GM23338 (cell line): ENCODE data around the gene TBL3. TPM values are rescaled to one million over a fixed set of nuclear protein-coding genes. Genes with fewer than 3 reads are reported as not detected.

Experiments used
- ATAC-seq: fragments of 200-7000 bp; cut with Tn5 transposase; 3 replicates; pipeline ENCODE4 v1.9.1; 2020
- DNase-seq: peaks from one replicate; pipeline ENCODE4 v3.0.0-alpha.2; 2015; ENCODE audit warnings: low spot score
- H2AFZ ChIP-seq: fragments of 200-600 bp; sonication (generic); 2 replicates; pipeline ENCODE4 v1.8.0; 2016; ENCODE audit warnings: antibody characterized with exemption, mild to moderate bottlenecking, moderate library complexity
- H3F3A ChIP-seq: fragments of 200-600 bp; sonication (generic); replicated peaks from 2 replicates; pipeline ENCODE4 v1.8.0; 2017; ENCODE audit warnings: antibody characterized with exemption, mixed run types, low read depth
- H3K27ac ChIP-seq: fragments of 200-600 bp; sonication (generic); 2 replicates; pipeline ENCODE4 v1.6.1; 2016; ENCODE audit warnings: low read depth
- H3K27me3 ChIP-seq: fragments of 200-600 bp; sonication (generic); 2 replicates; pipeline ENCODE4 v1.8.0; 2016; ENCODE audit warnings: mild to moderate bottlenecking, mixed run types, moderate library complexity; ENCODE audit not compliant: insufficient read depth
- H3K36me3 ChIP-seq: fragments of 200-600 bp; sonication (generic); 2 replicates; pipeline ENCODE4 v1.8.0; 2016; ENCODE audit warnings: mild to moderate bottlenecking; ENCODE audit not compliant: insufficient read depth
- H3K4me1 ChIP-seq: fragments of 200-600 bp; sonication (generic); 2 replicates; pipeline ENCODE4 v1.8.0; 2016; ENCODE audit warnings: mild to moderate bottlenecking, moderate library complexity; ENCODE audit not compliant: insufficient read depth
- H3K4me2 ChIP-seq: fragments of 200-600 bp; sonication (generic); 2 replicates; pipeline ENCODE4 v1.7.1; 2017; ENCODE audit warnings: mixed run types
- H3K4me3 ChIP-seq: fragments of 200-600 bp; sonication (generic); 2 replicates; pipeline ENCODE4 v1.6.1; 2016; ENCODE audit warnings: mixed run types
- H3K79me2 ChIP-seq: fragments of 200-600 bp; sonication (generic); replicated peaks from 2 replicates; pipeline ENCODE4 v1.8.0; 2017; ENCODE audit warnings: mild to moderate bottlenecking; ENCODE audit not compliant: insufficient read depth
- H3K9me2 ChIP-seq: fragments of 200-600 bp; sonication (generic); 2 replicates; pipeline ENCODE4 v1.8.0; 2017; ENCODE audit not compliant: insufficient read depth
- H4K20me1 ChIP-seq: fragments of 200-600 bp; sonication (generic); replicated peaks from 2 replicates; pipeline ENCODE4 v1.8.0; 2017; ENCODE audit warnings: mild to moderate bottlenecking; ENCODE audit not compliant: insufficient read depth
- H3K27ac Mint-ChIP-seq: 2 replicates; pipeline ENCODE4 v1.8.0; 2020; ENCODE audit warnings: inconsistent platforms, mild to moderate bottlenecking, moderate library complexity, mixed read lengths
- H3K27me3 Mint-ChIP-seq: 3 replicates; pipeline ENCODE4 v1.8.0; 2022; ENCODE audit warnings: low read depth, mild to moderate bottlenecking, moderate library complexity, mixed read lengths, inconsistent platforms; ENCODE audit not compliant: insufficient read depth, poor library complexity
- H3K36me3 Mint-ChIP-seq: 3 replicates; pipeline ENCODE4 v1.8.0; 2021; ENCODE audit warnings: low read depth, mild to moderate bottlenecking, inconsistent platforms, moderate library complexity, mixed read lengths
- H3K4me1 Mint-ChIP-seq: 3 replicates; pipeline ENCODE4 v1.8.0; 2020; ENCODE audit warnings: mild to moderate bottlenecking, inconsistent platforms, mixed read lengths
- H3K4me3 Mint-ChIP-seq: 3 replicates; pipeline ENCODE4 v1.8.0; 2021; ENCODE audit warnings: moderate library complexity, mild to moderate bottlenecking, inconsistent platforms, mixed read lengths
- H3K9me3 Mint-ChIP-seq: 3 replicates; pipeline ENCODE4 v1.8.0; 2020; ENCODE audit warnings: moderate library complexity, mild to moderate bottlenecking, inconsistent platforms, mixed read lengths
- NANOG ChIP-seq: IDR thresholded peaks from 2 replicates; pipeline ENCODE4 v1.6.1; 2016; ENCODE audit warnings: antibody characterized with exemption, borderline replicate concordance
- POLR2AphosphoS5 ChIP-seq: IDR thresholded peaks from 2 replicates; pipeline ENCODE4 v1.6.1; 2016; ENCODE audit warnings: antibody characterized with exemption, low read depth
- polyA plus RNA-seq: library from polyadenylated mRNA; unstranded; fragments of >200 nt; fragmentation: Nextera tagmentation; extraction: Ambion mirVana; gene quantifications from 2 replicates; pipeline ENCODE4 v1.2.1, GENCODE V29; 2016
- total RNA-seq: library from RNA; depleted of rRNA; stranded (reverse); fragments of >200 nt; shearing (Covaris generic); gene quantifications from 2 replicates; pipeline ENCODE4 v1.2.3, GENCODE V29; 2014
- TF ChIP-seq, protein P1 (sequence below), 2 experiments: fragments of 200-600 bp in 1 of 2; sonication (generic) in 1 of 2; conservative IDR thresholded peaks; 2 replicates each; pipeline versions ENCODE4 v1.5.1 to v1.6.1; 2016 to 2017; ENCODE audit warnings: antibody characterized with exemption in 2 of 2, low read depth in 2 of 2, mild to moderate bottlenecking in 2 of 2, moderate library complexity in 1 of 2
- TF ChIP-seq, protein P2 (sequence below): IDR thresholded peaks from 2 replicates; pipeline ENCODE4 v1.6.1; 2016; ENCODE audit warnings: antibody characterized with exemption
- TF ChIP-seq, protein P3 (sequence below): IDR thresholded peaks from one replicate; pipeline ENCODE4 v1.6.1; 2018; ENCODE audit warnings: antibody characterized with exemption; ENCODE audit not compliant: unreplicated experiment

Gene TBL3
- total and polyA plus RNA-seq, 2 experiments from 2014 or later: 67.0 to 157 TPM

DNA sequence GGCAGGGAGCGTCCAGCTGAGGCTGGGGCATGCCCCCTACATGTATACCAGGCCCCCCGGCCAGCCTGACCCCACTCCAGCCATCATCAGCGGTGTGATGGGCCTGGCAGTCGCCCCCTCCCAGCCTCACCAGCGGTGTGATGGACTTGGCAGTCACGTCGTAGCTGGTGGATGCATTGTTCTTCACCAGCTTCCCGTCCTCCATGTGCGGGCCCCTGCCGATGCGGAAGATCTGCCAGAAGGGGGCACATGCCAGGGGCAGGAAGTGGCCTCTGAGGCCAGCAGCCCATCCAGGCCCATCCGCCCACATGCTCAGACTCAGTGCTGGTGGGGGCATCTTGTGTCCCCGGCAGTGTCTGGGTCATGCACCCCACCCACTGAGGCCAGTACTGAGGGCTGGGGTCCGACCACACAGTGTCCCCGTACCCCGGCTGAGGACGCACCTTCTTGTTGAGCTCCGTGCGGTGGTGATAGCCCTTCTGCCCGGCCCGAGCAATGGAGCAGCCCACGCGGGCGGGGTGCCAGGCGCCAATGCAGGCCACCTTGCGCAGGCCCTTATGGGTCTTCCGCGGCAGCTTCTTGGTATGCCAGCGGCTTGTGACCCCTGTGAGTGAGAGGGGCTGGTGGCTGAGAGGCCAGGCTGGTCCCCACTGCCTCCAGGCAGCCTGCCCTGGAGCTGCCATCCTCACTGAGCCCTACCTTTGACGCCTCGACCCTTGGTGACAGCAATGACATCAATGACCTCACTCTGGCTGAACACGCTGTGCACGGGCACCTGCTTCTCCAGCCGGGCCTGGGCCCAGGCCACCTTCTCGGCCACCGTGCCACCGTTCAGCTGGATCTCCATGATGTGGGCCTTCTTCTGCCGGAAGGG is 25.1 kb upstream of the TBL3 start:
- Histone ChIP-seq H3F3A (0 out of 2 replicates have a peak, but pooled peaks cover 4% of the 10 kb centered on the region), H3K36me3 (no peaks in the 10 kb centered on the region), H4K20me1 (no peaks in the 10 kb centered on the region; the same call in 1 of the 2 replicates), H3K9me2 (no peaks in the 10 kb centered on the region), H3K79me2 (no peaks in the 10 kb centered on the region), H2AFZ (no peak overlapping the region), H3K4me2 (no peak overlapping the region), H3K4me1 (peaks cover 13% of the 10 kb centered on the region; the same call in 1 of the 2 replicates), H3K4me3 (no peak overlapping the region), H3K27ac (no peak overlapping the region), H3K27me3 (no peaks in the 10 kb centered on the region)
- Mint-ChIP-seq H3K4me3 (no peak overlapping the region), H3K4me1 (peaks cover 14% of the 10 kb centered on the region), H3K36me3 (no peaks in the 10 kb centered on the region; the same call in 2 of the 3 replicates), H3K9me3 (no peaks in the 10 kb centered on the region), H3K27me3 (peaks cover 12% of the 10 kb centered on the region), H3K27ac (no peak overlapping the region)
- peak; percentile 49 for DNase-seq
- no peak; the same call in 2 of the 3 replicates for ATAC-seq
- TF ChIP-seq NANOG: no peak
- TF ChIP-seq, protein P1, sequence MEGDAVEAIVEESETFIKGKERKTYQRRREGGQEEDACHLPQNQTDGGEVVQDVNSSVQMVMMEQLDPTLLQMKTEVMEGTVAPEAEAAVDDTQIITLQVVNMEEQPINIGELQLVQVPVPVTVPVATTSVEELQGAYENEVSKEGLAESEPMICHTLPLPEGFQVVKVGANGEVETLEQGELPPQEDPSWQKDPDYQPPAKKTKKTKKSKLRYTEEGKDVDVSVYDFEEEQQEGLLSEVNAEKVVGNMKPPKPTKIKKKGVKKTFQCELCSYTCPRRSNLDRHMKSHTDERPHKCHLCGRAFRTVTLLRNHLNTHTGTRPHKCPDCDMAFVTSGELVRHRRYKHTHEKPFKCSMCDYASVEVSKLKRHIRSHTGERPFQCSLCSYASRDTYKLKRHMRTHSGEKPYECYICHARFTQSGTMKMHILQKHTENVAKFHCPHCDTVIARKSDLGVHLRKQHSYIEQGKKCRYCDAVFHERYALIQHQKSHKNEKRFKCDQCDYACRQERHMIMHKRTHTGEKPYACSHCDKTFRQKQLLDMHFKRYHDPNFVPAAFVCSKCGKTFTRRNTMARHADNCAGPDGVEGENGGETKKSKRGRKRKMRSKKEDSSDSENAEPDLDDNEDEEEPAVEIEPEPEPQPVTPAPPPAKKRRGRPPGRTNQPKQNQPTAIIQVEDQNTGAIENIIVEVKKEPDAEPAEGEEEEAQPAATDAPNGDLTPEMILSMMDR (conservative IDR thresholded peaks at IDR 0.05; ENCODE audit: low read depth in 2 of 2): peak; percentile 18 to 46; a peak in 2 of 4 replicates

DNA sequence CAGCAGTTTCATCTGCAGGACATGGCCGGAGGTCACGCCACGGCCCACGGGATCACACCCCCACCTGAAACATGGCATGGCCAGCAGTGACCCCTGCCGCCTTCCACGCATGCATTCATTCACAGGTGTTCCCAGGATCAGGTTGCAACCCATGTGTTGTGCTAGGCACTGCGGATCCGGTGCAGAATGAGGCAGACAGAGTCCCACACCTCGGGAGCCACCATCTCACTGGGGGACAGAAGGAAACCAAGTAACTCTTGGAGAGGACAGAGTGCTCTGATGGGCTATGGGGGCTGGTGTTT is 24.5 kb upstream of the TBL3 start:
- Histone ChIP-seq H3K27me3 (no peaks in the 10 kb centered on the region), H3K79me2 (no peaks in the 10 kb centered on the region), H3K4me2 (no peak overlapping the region), H3F3A (0 out of 2 replicates have a peak, but pooled peaks cover 3% of the 10 kb centered on the region), H2AFZ (no peak overlapping the region), H3K27ac (no peak overlapping the region), H4K20me1 (no peaks in the 10 kb centered on the region), H3K4me3 (no peak overlapping the region), H3K36me3 (no peaks in the 10 kb centered on the region), H3K9me2 (no peaks in the 10 kb centered on the region), H3K4me1 (peaks cover 7% of the 10 kb centered on the region; the same call in 1 of the 2 replicates)
- H3K27ac Mint-ChIP-seq: no peak overlapping the region
- H3K36me3 Mint-ChIP-seq: no peaks in the 10 kb centered on the region; the same call in 2 of the 3 replicates
- H3K27me3 Mint-ChIP-seq: peaks cover 12% of the 10 kb centered on the region
- H3K9me3 Mint-ChIP-seq: no peaks in the 10 kb centered on the region
- peaks cover 12% of the 10 kb centered on the region for H3K4me1 Mint-ChIP-seq
- H3K4me3 Mint-ChIP-seq: no peak overlapping the region; the same call in 2 of the 3 replicates
- DNase-seq (no peak), ATAC-seq (no peak)
- TF ChIP-seq, protein P2, sequence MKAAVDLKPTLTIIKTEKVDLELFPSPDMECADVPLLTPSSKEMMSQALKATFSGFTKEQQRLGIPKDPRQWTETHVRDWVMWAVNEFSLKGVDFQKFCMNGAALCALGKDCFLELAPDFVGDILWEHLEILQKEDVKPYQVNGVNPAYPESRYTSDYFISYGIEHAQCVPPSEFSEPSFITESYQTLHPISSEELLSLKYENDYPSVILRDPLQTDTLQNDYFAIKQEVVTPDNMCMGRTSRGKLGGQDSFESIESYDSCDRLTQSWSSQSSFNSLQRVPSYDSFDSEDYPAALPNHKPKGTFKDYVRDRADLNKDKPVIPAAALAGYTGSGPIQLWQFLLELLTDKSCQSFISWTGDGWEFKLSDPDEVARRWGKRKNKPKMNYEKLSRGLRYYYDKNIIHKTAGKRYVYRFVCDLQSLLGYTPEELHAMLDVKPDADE: no peak
- TF ChIP-seq NANOG (no peak), POLR2AphosphoS5 (no peak)
- TF ChIP-seq, protein P1 (conservative IDR thresholded peaks at IDR 0.05; ENCODE audit: low read depth in 2 of 2): no peak
- TF ChIP-seq, protein P3, sequence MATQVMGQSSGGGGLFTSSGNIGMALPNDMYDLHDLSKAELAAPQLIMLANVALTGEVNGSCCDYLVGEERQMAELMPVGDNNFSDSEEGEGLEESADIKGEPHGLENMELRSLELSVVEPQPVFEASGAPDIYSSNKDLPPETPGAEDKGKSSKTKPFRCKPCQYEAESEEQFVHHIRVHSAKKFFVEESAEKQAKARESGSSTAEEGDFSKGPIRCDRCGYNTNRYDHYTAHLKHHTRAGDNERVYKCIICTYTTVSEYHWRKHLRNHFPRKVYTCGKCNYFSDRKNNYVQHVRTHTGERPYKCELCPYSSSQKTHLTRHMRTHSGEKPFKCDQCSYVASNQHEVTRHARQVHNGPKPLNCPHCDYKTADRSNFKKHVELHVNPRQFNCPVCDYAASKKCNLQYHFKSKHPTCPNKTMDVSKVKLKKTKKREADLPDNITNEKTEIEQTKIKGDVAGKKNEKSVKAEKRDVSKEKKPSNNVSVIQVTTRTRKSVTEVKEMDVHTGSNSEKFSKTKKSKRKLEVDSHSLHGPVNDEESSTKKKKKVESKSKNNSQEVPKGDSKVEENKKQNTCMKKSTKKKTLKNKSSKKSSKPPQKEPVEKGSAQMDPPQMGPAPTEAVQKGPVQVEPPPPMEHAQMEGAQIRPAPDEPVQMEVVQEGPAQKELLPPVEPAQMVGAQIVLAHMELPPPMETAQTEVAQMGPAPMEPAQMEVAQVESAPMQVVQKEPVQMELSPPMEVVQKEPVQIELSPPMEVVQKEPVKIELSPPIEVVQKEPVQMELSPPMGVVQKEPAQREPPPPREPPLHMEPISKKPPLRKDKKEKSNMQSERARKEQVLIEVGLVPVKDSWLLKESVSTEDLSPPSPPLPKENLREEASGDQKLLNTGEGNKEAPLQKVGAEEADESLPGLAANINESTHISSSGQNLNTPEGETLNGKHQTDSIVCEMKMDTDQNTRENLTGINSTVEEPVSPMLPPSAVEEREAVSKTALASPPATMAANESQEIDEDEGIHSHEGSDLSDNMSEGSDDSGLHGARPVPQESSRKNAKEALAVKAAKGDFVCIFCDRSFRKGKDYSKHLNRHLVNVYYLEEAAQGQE: no peak
